WTC11 (cell line): ENCODE data around the gene SLC25A19. TPM values are rescaled to one million over a fixed set of nuclear protein-coding genes. Genes with fewer than 3 reads are reported as not detected.

ENCODE experiments used
- ATAC-seq: fragments of 200-7000 bp; cut with Tn5 transposase; 2 replicates; pipeline ENCODE4 v1.10.0; 2021; ENCODE audit warnings: mild to moderate bottlenecking, moderate library complexity
- CTCF ChIA-PET: fragments of 300-600 bp; sonication (Branson Sonifier 250); formaldehyde crosslinking; loops from one replicate; lab custom pipeline; 2021; ENCODE audit warnings: antibody characterized with exemption; lab: Charles Lee
- POLR2A ChIA-PET: fragments of 350-600 bp; sonication (Branson Sonifier 250); formaldehyde crosslinking; loops from one replicate; lab custom pipeline; 2021; ENCODE audit warnings: antibody characterized with exemption; lab: Charles Lee
- DNase-seq: peaks from one replicate; pipeline ENCODE4 v3.0.0; 2021; ENCODE audit warnings: low spot score
- H3K27ac Mint-ChIP-seq: 2 replicates; pipeline ENCODE4 v1.8.0; 2021; ENCODE audit warnings: mixed read lengths
- H3K27me3 Mint-ChIP-seq: 2 replicates; pipeline ENCODE4 v1.8.0; 2021; ENCODE audit warnings: low read depth, mild to moderate bottlenecking, moderate library complexity, mixed read lengths
- H3K36me3 Mint-ChIP-seq: 2 replicates; pipeline ENCODE4 v1.8.0; 2021; ENCODE audit warnings: mixed read lengths
- H3K4me1 Mint-ChIP-seq: 2 replicates; pipeline ENCODE4 v1.8.0; 2022; ENCODE audit warnings: mixed read lengths
- H3K4me3 Mint-ChIP-seq: 2 replicates; pipeline ENCODE4 v1.8.0; 2021; ENCODE audit warnings: mild to moderate bottlenecking, moderate library complexity, mixed read lengths
- H3K9me3 Mint-ChIP-seq: 2 replicates; pipeline ENCODE4 v1.8.0; 2021; ENCODE audit warnings: mixed read lengths
- ATF2 ChIP-seq: sonication (generic); formaldehyde crosslinking; IDR thresholded peaks from 2 replicates; pipeline ENCODE4 v1.8.1; 2022; ENCODE audit warnings: low read depth, missing genetic modification reagents, borderline replicate concordance
- CREM ChIP-seq: sonication (generic); formaldehyde crosslinking; IDR thresholded peaks from 2 replicates; pipeline ENCODE4 v1.8.1; 2022; ENCODE audit warnings: mild to moderate bottlenecking, missing genetic modification reagents, moderate library complexity
- E2F5 ChIP-seq: sonication (generic); formaldehyde crosslinking; IDR thresholded peaks from 2 replicates; pipeline ENCODE4 v1.8.1; 2022; ENCODE audit warnings: mild to moderate bottlenecking, moderate library complexity, missing genetic modification reagents
- ETV6 ChIP-seq: sonication (generic); formaldehyde crosslinking; IDR thresholded peaks from 2 replicates; pipeline ENCODE4 v1.8.1; 2022; ENCODE audit warnings: mild to moderate bottlenecking, missing genetic modification reagents
- GTF2I ChIP-seq: fragments of 250-450 bp; sonication (Bioruptor Pico); conservative IDR thresholded peaks from 2 replicates; pipeline ENCODE4 v1.4.0; 2021; ENCODE audit warnings: mild to moderate bottlenecking
- IRF2 ChIP-seq: sonication (generic); formaldehyde crosslinking; IDR thresholded peaks from 2 replicates; pipeline ENCODE4 v1.8.0; 2022; ENCODE audit warnings: low read depth, missing genetic modification reagents, borderline replicate concordance
- JAZF1 ChIP-seq: fragments of 250-450 bp; sonication (Bioruptor Pico); IDR thresholded peaks from 2 replicates; pipeline ENCODE4 v1.9.0; 2021; ENCODE audit warnings: moderate library complexity, mild to moderate bottlenecking, inconsistent platforms
- MAX ChIP-seq: sonication (generic); formaldehyde crosslinking; IDR thresholded peaks from 2 replicates; pipeline ENCODE4 v1.8.0; 2022; ENCODE audit warnings: mild to moderate bottlenecking, missing genetic modification reagents
- NFATC4 ChIP-seq: fragments of 250-450 bp; sonication (Bioruptor Pico); IDR thresholded peaks from 2 replicates; pipeline ENCODE4 v1.9.0; 2021; ENCODE audit warnings: mild to moderate bottlenecking
- NFE2L1 ChIP-seq: sonication (generic); formaldehyde crosslinking; IDR thresholded peaks from 2 replicates; pipeline ENCODE4 v1.8.1; 2023; ENCODE audit warnings: missing genetic modification reagents
- NR1H2 ChIP-seq: sonication (generic); formaldehyde crosslinking; IDR thresholded peaks from 2 replicates; pipeline ENCODE4 v1.9.0; 2021; ENCODE audit warnings: mild to moderate bottlenecking, moderate library complexity, missing genetic modification reagents
- PRRX2 ChIP-seq: fragments of 250-450 bp; sonication (Bioruptor Pico); IDR thresholded peaks from 2 replicates; pipeline ENCODE4 v1.8.0; 2021; ENCODE audit warnings: mild to moderate bottlenecking
- RORB ChIP-seq: fragments of 250-450 bp; sonication (Bioruptor Pico); IDR thresholded peaks from 2 replicates; pipeline ENCODE4 v1.9.0; 2021; ENCODE audit warnings: mild to moderate bottlenecking
- SOX15 ChIP-seq: fragments of 250-450 bp; sonication (Bioruptor Pico); IDR thresholded peaks from 2 replicates; pipeline ENCODE4 v1.9.0; 2021; ENCODE audit warnings: mild to moderate bottlenecking
- SP1 ChIP-seq: sonication (generic); formaldehyde crosslinking; conservative IDR thresholded peaks from 2 replicates; pipeline ENCODE4 v1.8.1; 2022; ENCODE audit warnings: missing genetic modification reagents
- USF2 ChIP-seq: sonication (generic); formaldehyde crosslinking; IDR thresholded peaks from 2 replicates; pipeline ENCODE4 v1.8.1; 2023; ENCODE audit warnings: mild to moderate bottlenecking, missing genetic modification reagents, moderate library complexity
- ZBTB21 ChIP-seq: sonication (generic); formaldehyde crosslinking; IDR thresholded peaks from 2 replicates; pipeline ENCODE4 v1.8.1; 2023; ENCODE audit warnings: mild to moderate bottlenecking, missing genetic modification reagents, borderline replicate concordance
- ZMAT4 ChIP-seq: fragments of 250-450 bp; sonication (Bioruptor Pico); IDR thresholded peaks from 2 replicates; pipeline ENCODE4 v1.9.0; 2021; ENCODE audit warnings: mild to moderate bottlenecking
- ZNF317 ChIP-seq: sonication (generic); formaldehyde crosslinking; IDR thresholded peaks from 2 replicates; pipeline ENCODE4 v1.8.1; 2023; ENCODE audit warnings: low read depth, mild to moderate bottlenecking, moderate library complexity, missing genetic modification reagents, borderline replicate concordance
- ZSCAN18 ChIP-seq: fragments of 250-450 bp; sonication (Bioruptor Pico); IDR thresholded peaks from 2 replicates; pipeline ENCODE4 v2.1.2; 2022; ENCODE audit warnings: mild to moderate bottlenecking, moderate library complexity
- total RNA-seq: library from RNA; stranded (reverse); gene quantifications from 3 replicates; pipeline ENCODE4 v1.2.3, GENCODE V29; 2021
- TF ChIP-seq, protein P1 (sequence below): sonication (generic); formaldehyde crosslinking; IDR thresholded peaks from 2 replicates; pipeline ENCODE4 v1.8.1; 2023; ENCODE audit warnings: mild to moderate bottlenecking, missing genetic modification reagents, moderate library complexity
- TF ChIP-seq, protein P2 (sequence below): sonication (generic); formaldehyde crosslinking; IDR thresholded peaks from 2 replicates; pipeline ENCODE4 v1.8.0; 2022; ENCODE audit warnings: mild to moderate bottlenecking, missing genetic modification reagents
- TF ChIP-seq, protein P3 (sequence below): sonication (generic); formaldehyde crosslinking; IDR thresholded peaks from 2 replicates; pipeline ENCODE4 v1.8.1; 2023; ENCODE audit warnings: mild to moderate bottlenecking, missing genetic modification reagents

Gene SLC25A19
- total RNA-seq, 1 experiment from 2014 or later = 27.7 TPM

DNA sequence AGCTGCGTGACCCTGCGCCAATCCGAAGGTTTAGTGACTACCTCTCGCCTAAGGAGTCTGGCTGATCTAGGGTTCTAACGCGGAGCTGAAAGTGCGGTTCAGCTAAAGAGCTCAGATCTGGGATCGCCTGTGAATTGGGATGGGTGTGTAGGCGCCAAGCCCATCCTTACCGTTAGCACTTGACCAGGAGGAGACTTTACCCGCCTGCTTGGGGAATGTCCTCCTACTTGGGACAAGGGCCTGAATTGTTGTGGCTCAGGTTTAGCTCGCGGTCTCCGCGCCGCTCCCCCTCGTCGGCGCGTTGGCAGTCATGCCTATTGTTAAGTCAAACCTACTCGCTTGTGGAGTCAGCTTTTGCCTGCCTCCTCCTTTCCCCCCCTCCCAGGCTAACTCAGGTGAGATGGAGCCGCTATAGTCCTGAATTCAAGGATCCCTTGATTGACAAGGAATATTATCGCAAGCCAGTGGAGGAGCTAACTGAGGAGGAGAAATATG is 27.1 kb downstream of the SLC25A19 start:
- ATAC-seq (peak; percentile 21), DNase-seq (no peak)
- peak overlapping the region; percentile 100 for H3K27ac Mint-ChIP-seq
- peaks cover 40% of the 10 kb centered on the region for H3K36me3 Mint-ChIP-seq
- peak overlapping the region; percentile 98 for H3K4me3 Mint-ChIP-seq
- H3K9me3 Mint-ChIP-seq = no peaks in the 10 kb centered on the region
- POLR2A ChIA-PET = interaction anchor here (1.0 to 2.6 kb wide), 6 partner anchors 9 to 220 kb away, joined by 3 to 17 read pairs (median 6); partner anchors contain the start of genes MIF4GD and SLC25A19
- H3K27me3 Mint-ChIP-seq = no peaks in the 10 kb centered on the region
- no peak for TF ChIP-seq GTF2I (CRISPR knock-in tag)
- TF ChIP-seq ZSCAN18 (CRISPR knock-in tag) = no peak
- TF ChIP-seq NFE2L1 (CRISPR knock-in tag) = 0 out of 2 replicates have a peak, but pooled peaks have one; percentile 66
- TF ChIP-seq ZBTB21 (CRISPR knock-in tag) = no peak
- no peak for TF ChIP-seq RORB (CRISPR knock-in tag)
- TF ChIP-seq CREM (CRISPR knock-in tag) = 0 out of 2 replicates have a peak, but pooled peaks have one; percentile 20
- TF ChIP-seq NR1H2 = no peak
- peaks cover 26% of the 10 kb centered on the region for H3K4me1 Mint-ChIP-seq
- CTCF ChIA-PET = interaction anchor here (0.7 to 4.8 kb wide), 17 partner anchors 9 to 502 kb away, joined by 3 to 96 read pairs (median 4); partner anchors contain the start of genes GRB2, MIF4GD, SLC25A19 and TSEN54

DNA sequence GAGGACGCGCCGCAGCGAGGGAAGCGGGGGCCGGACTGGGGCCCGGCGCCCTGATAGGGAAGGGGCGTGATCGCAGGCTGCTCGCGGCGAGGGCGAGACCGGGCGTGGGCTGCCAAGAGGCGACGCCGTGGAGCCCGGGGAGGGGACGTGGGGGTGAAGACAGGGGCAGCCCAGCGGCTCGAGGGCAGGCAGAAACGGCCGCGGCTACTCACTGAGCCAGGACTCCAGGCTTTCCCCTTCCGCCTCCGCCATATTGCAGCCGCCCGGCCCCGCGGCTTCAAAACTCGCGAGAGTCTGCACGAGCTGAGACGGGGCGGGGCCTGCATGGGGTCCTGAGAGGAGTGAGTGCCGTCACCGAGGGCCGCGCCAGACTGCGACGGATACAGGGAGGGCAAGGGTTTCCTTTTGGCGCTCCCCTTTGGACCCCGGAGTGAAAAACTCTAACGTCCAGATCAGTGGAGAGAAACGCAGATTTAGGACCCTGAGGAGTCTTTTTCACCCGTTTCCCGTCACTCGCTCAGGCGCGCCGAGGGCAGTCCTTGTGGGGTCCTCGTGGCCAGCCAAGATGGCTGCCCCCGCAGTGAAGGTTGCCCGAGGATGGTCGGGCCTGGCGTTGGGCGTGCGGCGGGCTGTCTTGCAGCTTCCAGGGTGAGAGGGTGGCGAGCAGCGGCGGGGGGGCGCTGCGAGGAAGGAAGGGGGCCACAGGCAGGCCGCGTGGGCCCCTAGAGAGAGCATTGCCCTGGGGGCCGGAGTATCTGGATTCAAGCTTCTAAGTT is 27.7 kb downstream of the SLC25A19 start, which contains the start of the genes GGA3 and MRPS7:
GGA3 (minus strand) TSS at position 271 of the 776 bp plus-strand sequence; CDS start at position 252, 19 bp downstream.
MRPS7 (plus strand) TSS at position 544 of the 776 bp plus-strand sequence; CDS start at position 566, 22 bp downstream.
- POLR2A ChIA-PET = interaction anchor here (0.5 to 2.6 kb wide), 10 partner anchors 9 to 221 kb away, joined by 3 to 17 read pairs (median 4); partner anchors contain the start of genes MIF4GD and SLC25A19
- DNase-seq (peak; percentile 96), ATAC-seq (peak; percentile 96)
- CTCF ChIA-PET = interaction anchor here (0.6 to 4.8 kb wide), 20 partner anchors 10 to 587 kb away, joined by 3 to 96 read pairs (median 4); partner anchors contain the start of genes GRB2, MIF4GD, SLC25A19 and TSEN54
- peak within 1 kb of the TSS; percentile 100 for H3K27ac Mint-ChIP-seq
- H3K27me3 Mint-ChIP-seq = no peaks in the 10 kb centered on the region
- peaks cover 26% of the 10 kb centered on the region for H3K4me1 Mint-ChIP-seq
- H3K36me3 Mint-ChIP-seq = peaks cover 37% of the 10 kb centered on the region
- H3K4me3 Mint-ChIP-seq = peak within 1 kb of the TSS; percentile 98
- H3K9me3 Mint-ChIP-seq = no peaks in the 10 kb centered on the region
- TF ChIP-seq ZMAT4 (CRISPR knock-in tag) = no peak
- TF ChIP-seq USF2 (CRISPR knock-in tag) = peak; percentile 60
- TF ChIP-seq IRF2 (CRISPR knock-in tag) = no peak
- no peak for TF ChIP-seq SOX15 (CRISPR knock-in tag)
- TF ChIP-seq ETV6 (CRISPR knock-in tag) = 0 out of 2 replicates have a peak, but pooled peaks have one; percentile 5
- no peak for TF ChIP-seq JAZF1 (CRISPR knock-in tag)
- TF ChIP-seq, protein P1, sequence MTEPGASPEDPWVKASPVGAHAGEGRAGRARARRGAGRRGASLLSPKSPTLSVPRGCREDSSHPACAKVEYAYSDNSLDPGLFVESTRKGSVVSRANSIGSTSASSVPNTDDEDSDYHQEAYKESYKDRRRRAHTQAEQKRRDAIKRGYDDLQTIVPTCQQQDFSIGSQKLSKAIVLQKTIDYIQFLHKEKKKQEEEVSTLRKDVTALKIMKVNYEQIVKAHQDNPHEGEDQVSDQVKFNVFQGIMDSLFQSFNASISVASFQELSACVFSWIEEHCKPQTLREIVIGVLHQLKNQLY (CRISPR knock-in tag) = no peak
- TF ChIP-seq E2F5 (CRISPR knock-in tag) = no peak
- TF ChIP-seq NFATC4 (CRISPR knock-in tag) = no peak
- peak; percentile 78 for TF ChIP-seq SP1 (CRISPR knock-in tag)
- no peak for TF ChIP-seq PRRX2 (CRISPR knock-in tag)
- TF ChIP-seq, protein P2, sequence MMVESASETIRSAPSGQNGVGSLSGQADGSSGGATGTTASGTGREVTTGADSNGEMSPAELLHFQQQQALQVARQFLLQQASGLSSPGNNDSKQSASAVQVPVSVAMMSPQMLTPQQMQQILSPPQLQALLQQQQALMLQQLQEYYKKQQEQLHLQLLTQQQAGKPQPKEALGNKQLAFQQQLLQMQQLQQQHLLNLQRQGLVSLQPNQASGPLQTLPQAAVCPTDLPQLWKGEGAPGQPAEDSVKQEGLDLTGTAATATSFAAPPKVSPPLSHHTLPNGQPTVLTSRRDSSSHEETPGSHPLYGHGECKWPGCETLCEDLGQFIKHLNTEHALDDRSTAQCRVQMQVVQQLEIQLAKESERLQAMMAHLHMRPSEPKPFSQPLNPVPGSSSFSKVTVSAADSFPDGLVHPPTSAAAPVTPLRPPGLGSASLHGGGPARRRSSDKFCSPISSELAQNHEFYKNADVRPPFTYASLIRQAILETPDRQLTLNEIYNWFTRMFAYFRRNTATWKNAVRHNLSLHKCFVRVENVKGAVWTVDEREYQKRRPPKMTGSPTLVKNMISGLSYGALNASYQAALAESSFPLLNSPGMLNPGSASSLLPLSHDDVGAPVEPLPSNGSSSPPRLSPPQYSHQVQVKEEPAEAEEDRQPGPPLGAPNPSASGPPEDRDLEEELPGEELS = peak; percentile 61; the same call in 1 of the 2 replicates
- TF ChIP-seq, protein P3, sequence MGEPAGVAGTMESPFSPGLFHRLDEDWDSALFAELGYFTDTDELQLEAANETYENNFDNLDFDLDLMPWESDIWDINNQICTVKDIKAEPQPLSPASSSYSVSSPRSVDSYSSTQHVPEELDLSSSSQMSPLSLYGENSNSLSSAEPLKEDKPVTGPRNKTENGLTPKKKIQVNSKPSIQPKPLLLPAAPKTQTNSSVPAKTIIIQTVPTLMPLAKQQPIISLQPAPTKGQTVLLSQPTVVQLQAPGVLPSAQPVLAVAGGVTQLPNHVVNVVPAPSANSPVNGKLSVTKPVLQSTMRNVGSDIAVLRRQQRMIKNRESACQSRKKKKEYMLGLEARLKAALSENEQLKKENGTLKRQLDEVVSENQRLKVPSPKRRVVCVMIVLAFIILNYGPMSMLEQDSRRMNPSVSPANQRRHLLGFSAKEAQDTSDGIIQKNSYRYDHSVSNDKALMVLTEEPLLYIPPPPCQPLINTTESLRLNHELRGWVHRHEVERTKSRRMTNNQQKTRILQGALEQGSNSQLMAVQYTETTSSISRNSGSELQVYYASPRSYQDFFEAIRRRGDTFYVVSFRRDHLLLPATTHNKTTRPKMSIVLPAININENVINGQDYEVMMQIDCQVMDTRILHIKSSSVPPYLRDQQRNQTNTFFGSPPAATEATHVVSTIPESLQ (CRISPR knock-in tag) = no peak
- no peak for TF ChIP-seq ZNF317 (CRISPR knock-in tag)
- peak; percentile 71 for TF ChIP-seq MAX (CRISPR knock-in tag)
- no peak for TF ChIP-seq NR1H2
- no peak for TF ChIP-seq ATF2 (CRISPR knock-in tag)
